Erythroblast (primary cell): Measurements from ENCODE around the gene CNGB1.

Experiments
- GATA1 ChIP-seq: IDR thresholded peaks from 2 replicates; pipeline ENCODE4 v1.6.1; 2011; ENCODE audit warnings: low read depth, mild to moderate bottlenecking, control low read depth, low read length, moderate library complexity
- POLR2A ChIP-seq: IDR thresholded peaks from 2 replicates; pipeline ENCODE4 v1.6.1; 2011; ENCODE audit warnings: mild to moderate bottlenecking, low read length

DNA sequence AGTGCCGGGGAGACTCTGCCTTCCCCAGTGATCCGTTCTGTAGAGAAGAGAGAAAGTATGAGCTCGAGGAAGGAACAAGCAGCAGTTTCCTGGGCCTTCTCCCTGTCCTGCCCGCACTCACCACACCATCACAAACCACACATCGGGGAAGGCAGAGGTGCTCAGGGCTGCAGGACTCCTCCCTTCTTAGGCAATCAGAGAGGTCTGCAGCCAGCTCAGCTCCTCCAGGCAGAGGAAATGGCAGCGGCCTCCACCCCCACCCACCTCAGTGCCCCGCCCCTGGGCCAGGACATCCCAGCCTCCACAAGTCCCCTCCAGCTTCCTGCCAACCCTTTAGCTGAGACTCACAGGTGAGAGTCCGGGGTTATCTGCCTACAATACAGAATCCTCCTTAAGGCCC is 27.6 kb upstream of the CNGB1 start:
- no peak for TF ChIP-seq POLR2A
- TF ChIP-seq GATA1: no peak
